HG03045 (cell line): ENCODE data around the gene ATP9B.
"Not testable (repeated sequence)": the region's sequence is repeated elsewhere in the genome, so short reads cannot be mapped to it uniquely, and the experiment has no call there.

Source experiments
- ATAC-seq: cut with Tn5 transposase; IDR thresholded peaks from one replicate; pipeline ENCODE4 v1.9.1; 2021; ENCODE audit warnings: mild to moderate bottlenecking, moderate library complexity; ENCODE audit not compliant: unreplicated experiment

The ATP9B gene

GRCh38 chr18:79322441-79322840 is 253.2 kb downstream of the ATP9B start:
- ATAC-seq = no peak

- no peak for ATAC-seq
Observed at GRCh38 chr18:79323471-79323870, 254.3 kb downstream of the ATP9B start.

- ATAC-seq = no peak
Observed at GRCh38 chr18:79326413-79327198, 257.4 kb downstream of the ATP9B start.

- no peak for ATAC-seq
Observed at GRCh38 chr18:79327199-79327721, 258.1 kb downstream of the ATP9B start.

GRCh38 chr18:79327915-79328314 is 258.7 kb downstream of the ATP9B start:
- not testable (repeated sequence) for ATAC-seq

GRCh38 chr18:79328887-79329286 is 259.7 kb downstream of the ATP9B start:
- ATAC-seq = no peak

- ATAC-seq = no peak
Observed at GRCh38 chr18:79329786-79330185, 260.6 kb downstream of the ATP9B start.

GRCh38 chr18:79332646-79333045 is 263.5 kb downstream of the ATP9B start:
- no peak for ATAC-seq

GRCh38 chr18:79333046-79333445 is 263.9 kb downstream of the ATP9B start:
- ATAC-seq = no peak

- ATAC-seq = no peak
Observed at GRCh38 chr18:79334496-79335233, 265.5 kb downstream of the ATP9B start.

GRCh38 chr18:79335833-79336360 is 266.7 kb downstream of the ATP9B start:
- no peak for ATAC-seq

GRCh38 chr18:79336556-79337142 is 267.5 kb downstream of the ATP9B start:
- no peak for ATAC-seq

GRCh38 chr18:79337184-79337583 is 268.0 kb downstream of the ATP9B start:
- no peak for ATAC-seq

GRCh38 chr18:79337620-79338019 is 268.4 kb downstream of the ATP9B start:
- no peak for ATAC-seq

GRCh38 chr18:79339094-79339908 is 270.1 kb downstream of the ATP9B start:
- ATAC-seq = no peak

- ATAC-seq = no peak
Observed at GRCh38 chr18:79343567-79344207, 274.5 kb downstream of the ATP9B start.

GRCh38 chr18:79344208-79344581 is 275.0 kb downstream of the ATP9B start:
- no peak for ATAC-seq

GRCh38 chr18:79345366-79345765 is 276.2 kb downstream of the ATP9B start:
- ATAC-seq = no peak

GRCh38 chr18:79345981-79346380 is 276.8 kb downstream of the ATP9B start:
- no peak for ATAC-seq

- ATAC-seq = no peak
Observed at GRCh38 chr18:79348066-79348465, 278.9 kb downstream of the ATP9B start.
